Kidney glomerular epithelial cell (primary cell): ENCODE data around the gene SNRPD2.
"Not testable (repeated sequence)": the region's sequence is repeated elsewhere in the genome, so short reads cannot be mapped to it uniquely, and the experiment has no call there.

Experiments
- DNase-seq: peaks from one replicate; lab custom pipeline; 2025; lab: John Stamatoyannopoulos, UW

The SNRPD2 gene

DNA sequence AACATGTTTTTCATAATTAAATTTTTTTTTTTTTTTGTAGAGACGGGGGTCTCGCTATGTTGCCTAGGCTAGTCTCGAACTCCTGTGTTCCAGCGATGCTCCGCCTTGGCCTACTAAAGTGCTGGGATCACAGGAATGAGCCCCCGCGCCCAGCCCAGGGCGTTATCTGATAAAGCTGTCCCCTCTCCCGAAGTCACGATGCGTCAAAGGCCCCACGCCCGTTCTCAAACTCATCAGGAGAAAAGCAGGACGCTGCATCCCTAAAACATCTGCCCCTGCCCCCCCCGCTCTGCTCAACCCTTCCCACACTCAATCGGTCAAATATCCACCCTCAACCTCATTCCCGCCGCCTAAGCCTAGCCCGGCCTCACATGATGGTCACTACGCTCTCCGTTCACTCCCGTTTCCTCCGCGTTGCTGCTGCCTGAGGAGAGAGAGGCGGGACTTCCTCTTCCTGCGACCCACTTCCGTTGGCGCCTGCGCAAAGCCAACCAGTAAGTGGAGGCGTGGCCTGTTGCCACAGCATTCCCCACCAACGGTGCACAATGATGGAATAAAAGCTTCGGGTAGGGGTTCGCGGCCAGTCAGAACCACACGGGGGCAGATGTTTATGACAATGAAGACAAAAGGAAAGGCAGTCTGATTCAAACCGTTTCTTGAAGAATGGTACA is at the start of gene SNRPD2:
SNRPD2 (minus strand) TSS at position 438 of the 671 bp plus-strand sequence; CDS start at position 373, 65 bp downstream.
- peak; percentile 95 for DNase-seq

DNA sequence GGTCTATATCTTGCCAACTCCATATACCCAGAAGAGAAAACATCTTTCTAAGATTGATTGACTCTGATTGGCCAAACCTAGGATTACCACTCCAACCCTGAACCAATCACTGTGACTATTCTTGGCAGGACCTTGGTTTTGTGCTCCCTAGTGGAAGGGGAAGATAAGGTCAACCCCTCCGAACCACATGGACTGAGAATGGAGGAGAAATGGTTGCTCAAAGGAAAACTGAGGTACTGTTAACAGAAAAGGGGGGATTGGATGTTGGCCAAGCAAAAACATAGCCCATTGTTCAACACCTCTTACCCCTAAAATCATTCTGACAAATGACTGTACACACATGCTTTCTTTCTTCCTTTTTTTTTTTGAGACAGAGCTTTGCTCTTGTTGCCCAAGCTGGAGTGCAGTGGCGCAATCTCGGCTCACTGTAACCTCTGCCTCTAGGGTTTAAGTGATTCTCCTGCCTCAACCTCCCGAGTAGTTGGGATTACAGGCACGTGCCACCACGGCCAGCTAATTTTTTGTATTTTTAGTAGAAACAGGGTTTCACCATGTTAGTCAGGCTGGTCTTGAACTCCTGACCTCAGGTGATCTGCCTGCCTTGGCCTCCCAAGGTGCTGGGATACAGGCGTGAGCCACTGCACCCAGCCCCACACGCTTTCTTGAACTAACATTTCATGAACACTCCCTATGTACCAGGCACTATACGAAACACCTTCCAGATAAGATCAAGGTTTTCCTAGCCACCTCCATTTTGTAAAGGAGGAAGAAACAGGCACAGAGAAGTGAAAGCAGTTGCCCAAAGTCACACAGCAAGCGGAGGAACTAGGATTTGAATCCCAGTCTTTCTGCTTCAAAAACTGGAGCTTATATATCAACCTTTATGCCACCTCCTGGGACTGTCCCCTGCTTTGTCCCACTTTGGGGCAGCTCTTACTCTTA is 48.0 kb upstream of the SNRPD2 start:
- no peak for DNase-seq

DNA sequence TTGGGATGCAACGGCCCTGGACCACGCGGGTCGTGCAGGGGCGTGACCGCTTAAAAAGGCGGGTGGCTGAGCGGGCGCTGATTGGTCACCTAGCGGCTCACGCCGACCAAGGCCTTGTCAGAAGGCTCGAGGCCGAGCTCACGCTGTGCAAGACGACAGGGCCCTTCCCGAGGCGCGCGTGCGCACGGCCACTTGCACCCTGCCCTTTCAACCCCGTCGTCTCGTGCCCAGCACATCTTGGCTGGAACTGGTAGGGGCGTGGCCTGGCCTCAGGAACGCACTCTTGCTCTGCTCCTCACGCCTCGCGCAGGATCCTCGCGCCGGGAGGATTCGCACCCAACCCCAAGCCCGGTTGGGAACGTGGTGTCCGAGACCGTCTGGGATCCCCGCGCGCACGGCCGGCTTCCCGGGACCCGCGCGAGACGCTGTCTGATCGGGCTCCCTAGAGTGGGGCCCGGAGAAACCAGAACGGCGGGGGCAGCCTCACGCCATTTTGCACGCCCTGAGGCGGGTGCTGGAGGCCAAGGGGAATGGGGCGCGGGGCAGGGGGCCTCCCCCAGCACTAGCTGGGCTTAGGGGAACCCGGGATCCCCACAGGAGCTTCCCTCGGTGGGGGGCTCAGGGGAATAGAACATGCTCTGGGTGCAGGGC is 41.5 kb upstream of the SNRPD2 start, which contains the start of gene MEIOSIN:
MEIOSIN (plus strand) TSS at position 280 of the 651 bp plus-strand sequence. CDS start 1,938 bp downstream, outside the sequence.
- no peak for DNase-seq

DNA sequence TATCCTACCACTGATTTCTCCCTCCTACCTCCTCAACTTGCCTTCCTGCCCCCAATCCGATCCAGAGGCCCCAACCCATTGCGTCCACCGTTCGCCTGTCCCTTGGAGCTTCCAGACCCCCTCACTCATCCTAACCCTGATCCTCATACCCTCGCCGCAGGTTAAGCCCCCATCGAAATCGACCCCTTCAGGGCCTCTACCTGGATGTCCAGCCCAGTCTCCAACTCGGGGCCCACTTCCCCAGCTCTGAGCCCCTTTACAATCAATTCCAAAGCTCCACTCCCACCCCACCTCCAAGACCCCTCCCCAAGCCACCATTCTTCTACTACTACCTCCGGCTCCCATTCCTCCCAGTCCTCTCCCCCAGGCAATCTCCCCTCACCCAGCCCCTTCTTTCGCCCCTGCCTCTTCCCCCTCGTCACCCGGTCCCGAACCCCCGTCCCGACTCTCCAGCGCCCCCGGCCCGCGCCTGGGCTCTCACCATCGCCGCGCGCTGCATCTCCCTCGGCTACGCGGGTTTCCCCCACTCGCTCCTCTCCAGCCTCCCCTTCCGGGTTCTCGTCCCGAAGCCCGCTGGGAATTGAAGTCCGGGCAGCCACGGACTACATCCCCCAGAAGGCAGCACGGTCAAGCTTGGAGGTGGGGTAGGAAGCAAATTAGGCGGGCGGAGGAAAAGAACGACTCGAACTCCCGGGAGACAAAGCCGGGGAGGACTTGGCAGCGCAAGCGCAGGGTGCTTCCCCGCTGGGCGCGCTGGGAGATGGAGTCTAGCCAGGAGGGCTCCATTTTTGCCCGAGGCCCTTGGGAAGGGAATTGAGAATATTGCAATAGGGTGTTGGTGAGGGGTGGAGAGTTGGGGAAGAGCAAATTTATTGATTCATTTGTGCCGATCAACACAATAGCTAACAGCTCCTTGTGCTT is 38.9 kb upstream of the SNRPD2 start, which contains the start of gene FBXO46:
FBXO46 (minus strand) TSS at position 529 of the 921 bp plus-strand sequence. CDS start 17,401 bp downstream, outside the sequence.
- DNase-seq, result peak; percentile 96

DNA sequence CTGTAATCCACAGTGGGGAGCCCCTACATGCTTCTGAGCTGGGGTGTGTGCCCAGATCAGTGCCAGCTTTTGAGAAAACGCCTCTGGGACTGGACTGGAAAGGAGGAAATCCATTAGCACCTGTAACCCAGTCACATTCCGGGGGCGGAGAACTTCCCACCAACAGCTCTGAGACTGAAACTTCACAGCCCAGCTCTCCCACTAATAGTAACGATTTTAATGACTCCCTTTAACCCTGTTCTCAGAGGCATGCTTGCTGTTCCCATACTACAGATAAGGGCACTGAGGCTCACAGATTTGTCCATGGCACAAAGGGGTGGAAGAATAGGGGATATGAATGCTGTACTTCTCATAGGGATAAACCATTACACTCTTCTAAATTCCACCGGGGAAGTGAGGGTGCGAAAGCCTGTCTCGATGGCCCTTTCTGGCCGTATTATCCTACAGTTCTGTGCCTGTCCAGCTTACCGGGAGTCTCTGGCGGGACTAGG is 38.1 kb upstream of the SNRPD2 start:
- DNase-seq, result peak; percentile 30

DNA sequence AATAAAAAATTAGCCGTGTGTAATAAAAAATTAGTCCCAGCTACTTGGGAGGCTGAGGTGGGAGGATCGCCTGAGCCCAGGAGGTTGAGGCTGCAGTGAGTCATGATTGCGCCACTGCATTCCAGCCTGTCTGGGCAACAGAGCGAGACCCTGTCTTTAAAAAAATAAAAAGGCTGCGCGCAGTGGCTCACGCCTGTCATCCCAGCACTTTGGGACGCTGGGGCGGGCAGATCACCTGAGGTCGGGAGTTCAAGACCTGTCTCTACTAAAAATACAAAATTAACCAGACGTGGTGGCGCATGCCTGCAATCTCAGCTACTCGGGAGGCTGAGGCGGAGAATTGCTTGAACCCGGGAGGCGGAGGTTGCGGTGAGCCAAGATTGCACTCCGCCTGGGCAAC is 36.9 kb upstream of the SNRPD2 start:
- not testable (repeated sequence) for DNase-seq

DNA sequence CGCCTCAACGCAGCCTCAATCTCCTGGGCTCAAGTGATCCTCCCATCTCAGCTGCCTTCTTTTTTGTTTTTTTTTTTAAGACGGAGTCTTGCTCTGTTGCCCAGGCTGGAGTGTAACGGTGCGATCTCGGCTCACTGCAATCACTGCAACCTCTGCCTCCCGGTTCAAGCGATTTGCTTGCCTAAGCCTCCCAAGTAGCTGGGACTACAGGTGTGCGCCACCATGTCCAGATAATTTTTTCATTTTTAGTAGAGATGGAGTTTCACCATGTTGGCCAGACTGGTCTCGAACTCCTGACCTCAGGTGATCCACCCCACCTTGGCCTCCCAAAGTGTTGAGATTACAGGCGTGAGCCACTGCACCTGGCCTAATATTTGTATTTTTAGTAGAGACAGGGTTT is 28.3 kb upstream of the SNRPD2 start:
- not testable (repeated sequence) for DNase-seq

DNA sequence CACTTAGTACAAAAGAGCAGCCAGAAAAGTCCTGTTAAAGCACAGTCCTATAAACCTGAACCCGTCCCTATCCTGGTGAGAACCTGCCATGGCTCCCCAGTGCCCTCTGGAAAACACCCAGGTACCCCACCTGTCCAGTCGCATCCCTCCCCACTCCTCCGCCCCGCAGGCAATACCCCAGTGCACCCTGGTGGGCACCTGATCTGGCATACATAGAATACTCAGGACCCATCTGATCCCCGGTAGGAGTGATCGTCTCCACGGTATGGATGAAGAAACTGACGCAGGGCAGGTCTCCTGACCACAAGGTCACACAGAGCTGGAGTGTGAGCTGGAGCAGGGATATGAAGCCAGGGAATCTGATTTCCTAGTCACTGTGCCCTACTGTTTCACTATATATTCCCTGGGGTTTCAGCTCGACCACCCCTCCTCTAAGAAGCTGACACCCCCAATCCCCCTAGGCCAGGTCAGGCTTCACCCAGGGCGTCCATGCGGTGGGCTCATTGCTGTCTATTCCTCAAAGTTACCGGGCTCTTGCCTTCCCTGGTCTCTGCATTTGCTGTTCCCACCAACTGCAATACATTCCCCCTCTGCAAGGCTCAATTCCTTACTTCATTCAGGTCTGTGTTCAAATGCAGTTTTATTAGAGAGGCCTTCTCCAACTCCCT is 26.4 kb upstream of the SNRPD2 start:
- DNase-seq, result no peak

DNA sequence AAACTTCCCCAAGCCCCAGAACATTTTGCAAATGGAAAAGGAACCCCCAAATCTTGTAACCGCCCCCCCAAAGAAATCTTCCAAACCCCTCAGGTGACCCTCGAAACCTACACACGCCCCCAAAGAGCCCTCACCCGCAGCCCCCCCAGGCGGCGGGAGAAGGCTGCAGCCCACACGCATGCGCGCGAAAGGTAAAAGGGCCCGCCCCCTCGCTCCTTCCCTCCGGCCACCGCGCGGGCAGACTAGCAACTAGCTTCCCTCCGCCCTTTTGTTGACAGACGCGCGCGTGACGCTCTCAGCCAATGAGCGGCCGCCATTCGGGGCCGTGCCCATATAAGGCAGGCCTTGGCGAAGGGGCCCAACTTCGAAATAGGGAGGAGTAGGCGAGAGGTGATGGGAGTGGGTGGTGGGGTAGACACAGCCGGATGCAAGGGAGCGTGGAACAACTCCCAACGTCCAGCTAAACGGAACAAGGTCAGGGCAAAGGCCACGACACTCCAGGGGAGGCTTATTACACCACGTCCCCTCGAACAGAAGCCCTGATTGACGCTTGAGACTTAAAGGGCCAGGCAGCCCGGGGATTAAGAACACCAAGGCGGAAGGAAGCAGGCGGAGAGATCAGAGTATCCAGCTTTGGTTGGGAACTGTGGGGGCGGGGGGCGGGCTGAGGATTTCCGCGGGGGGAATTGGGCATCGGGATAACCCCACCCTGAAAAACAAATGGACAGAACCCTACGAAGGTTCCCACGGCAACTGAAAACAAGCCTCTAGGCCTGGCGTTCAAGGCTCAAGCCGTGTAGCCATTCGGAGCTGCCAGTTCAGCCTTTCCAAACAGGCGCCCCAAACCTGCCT is 25.6 kb upstream of the SNRPD2 start:
- DNase-seq, result peak; percentile 97

DNA sequence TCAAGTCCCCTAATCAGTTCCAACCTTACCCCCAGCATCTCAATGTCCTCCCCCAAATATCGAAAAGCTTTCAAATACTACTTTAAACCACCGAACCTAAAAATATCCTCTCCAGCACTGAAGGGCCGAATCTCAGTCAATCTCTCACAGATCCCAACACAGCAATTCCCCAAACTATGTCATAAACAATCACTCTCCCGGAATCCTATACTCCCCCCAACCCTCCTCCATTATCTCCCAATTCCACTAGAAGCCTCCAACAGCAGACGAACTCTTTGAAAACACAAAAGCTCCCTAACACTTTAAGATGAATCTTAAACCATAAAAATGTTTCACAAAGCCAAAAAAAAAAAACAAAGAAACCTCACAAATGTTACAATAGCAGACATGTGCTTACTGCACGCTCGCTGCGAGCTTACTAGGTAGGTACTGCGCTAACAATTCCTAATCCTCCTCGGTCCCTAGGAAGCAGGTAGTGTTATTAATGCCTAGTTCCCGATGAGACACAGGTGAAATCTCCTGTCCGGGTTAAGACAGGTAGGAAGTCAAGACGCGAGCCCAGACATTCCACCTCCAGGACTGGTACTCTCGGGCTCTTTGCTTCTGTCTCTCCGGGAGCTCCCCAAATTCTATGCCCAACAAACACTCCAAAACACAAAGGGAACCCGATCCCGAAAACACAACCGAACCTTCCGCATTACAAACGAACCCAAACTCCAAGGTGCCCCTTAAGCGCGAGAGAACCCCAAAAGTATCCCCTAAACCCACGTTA is 24.8 kb upstream of the SNRPD2 start:
- DNase-seq, result peak; percentile 34

DNA sequence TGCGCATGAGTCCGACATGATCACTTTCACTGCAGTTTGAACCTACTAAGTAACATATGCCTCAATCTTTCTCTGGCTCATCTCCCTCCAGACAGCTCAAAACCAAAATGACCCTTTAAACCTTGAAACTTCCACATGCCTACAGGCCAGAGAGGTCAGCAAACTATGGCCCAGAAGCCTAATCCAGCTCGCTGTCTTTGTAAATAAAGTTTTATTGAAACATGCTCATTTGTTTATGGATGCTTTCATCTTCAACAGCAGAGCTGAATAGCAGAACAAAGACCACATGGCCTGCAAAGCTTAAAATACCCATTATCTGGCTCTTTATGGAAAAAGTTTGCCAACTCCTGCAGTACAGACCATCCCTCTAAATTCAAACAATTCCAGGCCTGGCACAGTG is 23.4 kb upstream of the SNRPD2 start:
- no peak for DNase-seq

DNA sequence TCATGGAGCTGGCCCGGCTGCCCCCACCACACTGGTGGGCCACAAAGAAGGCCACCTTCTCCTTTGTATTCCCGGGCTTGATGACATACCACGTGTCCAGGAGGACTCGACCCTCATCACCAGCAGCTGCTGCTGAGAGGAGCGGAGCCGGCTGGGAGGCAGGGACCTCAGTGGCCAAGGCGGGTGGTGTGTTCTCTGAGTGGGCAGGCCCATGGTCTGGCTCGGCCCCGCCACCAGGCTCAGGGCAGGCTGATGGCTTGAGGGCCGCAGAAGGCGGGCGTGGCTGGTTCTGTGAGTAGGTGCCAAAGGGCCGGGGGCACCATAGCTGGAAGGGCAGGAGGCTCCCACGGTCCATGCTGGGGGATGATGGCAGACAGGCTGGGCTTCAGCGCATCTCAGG is 21.4 kb upstream of the SNRPD2 start:
- no peak for DNase-seq

DNA sequence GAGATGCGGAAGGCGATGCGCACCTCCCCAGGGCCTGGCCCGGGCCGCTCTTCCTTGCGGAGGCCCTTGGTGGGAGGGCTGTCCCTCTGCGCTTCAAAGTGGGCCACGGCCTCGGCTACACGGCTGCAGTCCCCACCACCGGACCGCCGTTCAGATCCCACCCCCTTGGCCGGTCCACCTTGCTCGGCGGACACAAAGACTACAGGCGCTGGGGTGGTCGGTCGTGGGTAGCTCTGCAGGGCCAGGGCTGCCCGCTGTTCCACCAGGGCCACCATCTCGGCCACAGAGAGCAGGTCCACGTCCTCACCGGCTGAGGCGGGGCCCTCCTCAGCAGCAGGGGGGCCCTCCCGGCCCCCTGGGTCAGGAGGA is 20.9 kb upstream of the SNRPD2 start:
- no peak for DNase-seq

DNA sequence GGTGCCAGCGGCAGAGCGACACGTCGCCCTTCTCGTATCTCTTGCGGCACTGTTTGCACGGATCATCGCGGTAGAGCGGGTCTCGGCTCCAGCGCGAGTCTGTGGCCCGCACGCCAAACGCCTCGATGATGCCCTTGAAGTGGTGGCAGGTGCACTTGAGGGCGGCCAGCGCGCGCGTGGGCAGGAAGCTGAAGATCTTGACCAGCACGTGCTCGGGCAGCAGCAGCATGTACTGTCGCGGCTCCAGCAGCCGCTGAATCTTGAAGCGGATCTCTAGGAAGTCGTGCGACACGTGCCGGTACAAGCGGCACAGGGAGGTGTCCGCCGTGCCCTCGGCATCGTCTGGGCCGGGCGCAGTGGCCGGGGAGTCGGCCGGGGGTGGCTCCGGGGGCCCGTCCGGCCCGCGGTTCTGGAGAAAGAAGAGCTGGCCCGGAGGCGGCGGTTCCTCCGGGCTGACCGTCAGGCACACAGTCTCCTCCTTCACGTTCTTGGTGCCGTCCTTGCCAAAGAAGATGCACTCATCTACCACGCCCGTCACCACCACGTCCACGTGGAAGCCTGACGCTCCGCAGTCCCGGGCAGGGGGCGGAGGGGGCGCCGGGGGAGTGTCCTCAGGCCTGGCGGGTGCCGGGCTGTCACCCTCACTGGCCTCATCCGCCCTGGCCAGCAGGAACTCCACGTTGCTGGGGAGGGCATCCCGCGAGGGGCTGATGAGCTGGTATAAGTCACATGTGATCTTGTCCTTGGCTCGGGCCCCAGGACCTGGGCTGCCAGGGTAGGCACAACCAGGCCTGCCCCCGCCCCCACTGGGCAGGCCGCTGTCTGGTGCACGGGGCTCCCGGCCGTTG is 20.3 kb upstream of the SNRPD2 start:
- DNase-seq, result no peak

DNA sequence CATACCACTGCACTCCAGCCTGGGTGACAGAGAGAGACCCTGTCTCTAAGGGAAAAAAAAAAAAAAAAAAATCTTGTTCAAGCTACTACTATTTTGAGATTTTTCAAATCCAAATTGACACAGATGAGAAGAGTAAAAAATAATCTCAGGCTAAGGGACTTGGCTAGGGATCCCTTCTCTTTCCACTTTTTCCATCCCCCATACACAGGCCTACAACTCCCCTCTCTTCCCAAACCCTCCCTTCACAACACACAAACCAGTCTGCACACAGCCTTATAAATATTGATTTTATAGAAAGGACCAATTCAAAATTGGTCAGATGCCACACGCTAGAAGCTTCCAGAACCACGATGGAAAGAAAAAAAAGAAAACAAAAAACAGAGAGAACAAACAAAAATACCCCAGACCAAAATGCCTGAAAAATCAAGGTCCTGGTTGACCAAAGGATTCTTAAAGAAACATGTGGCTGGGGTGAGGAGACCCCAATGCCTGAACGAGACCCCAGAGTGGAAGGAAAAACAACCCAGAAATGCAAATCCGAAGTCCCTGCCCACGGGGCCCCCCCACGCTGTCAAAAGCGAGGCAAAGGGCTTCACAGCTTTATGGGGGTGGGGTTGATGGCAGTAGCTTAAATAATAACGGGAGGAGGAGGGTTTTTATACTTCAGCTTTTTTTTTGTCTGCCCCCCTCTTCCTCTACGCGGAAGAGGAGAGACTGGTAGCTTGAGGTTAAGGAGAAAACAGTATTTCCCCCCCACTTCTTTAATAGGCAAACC is 18.8 kb upstream of the SNRPD2 start:
- no peak for DNase-seq

DNA sequence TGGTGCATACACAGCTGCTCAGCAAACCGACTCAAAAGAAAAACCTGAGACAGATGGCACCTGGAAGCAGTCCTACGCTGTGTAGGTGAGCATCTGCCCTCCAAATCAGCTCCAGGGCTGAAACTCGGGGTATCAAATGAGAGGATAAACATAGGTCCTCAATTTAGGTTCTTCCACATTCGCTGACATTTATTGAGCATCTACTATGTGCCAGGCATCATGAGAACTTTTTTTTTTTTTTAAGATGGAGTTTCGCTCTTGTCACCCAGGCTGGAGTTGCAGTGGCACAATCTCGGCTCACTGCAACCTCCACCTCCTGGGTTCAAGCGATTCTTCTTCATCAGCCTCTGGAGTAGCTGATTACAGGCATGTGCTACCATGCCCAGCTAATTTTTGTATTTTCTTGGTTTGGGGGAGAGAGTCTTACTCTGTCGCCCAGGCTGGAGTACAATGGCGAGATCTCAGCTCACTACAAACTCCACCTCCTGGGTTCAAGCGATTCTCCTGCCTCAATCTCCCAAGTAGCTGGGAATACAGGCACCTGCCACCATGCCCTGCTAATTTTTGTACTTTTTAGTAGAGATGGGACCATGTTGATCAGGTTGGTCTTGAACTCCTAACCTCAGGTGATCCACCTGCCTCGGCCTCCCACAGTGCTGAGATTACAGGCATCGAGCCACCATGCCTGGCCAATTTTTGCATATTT is 14.1 kb upstream of the SNRPD2 start:
- no peak for DNase-seq
